Adrenal gland (tissue), 12 donors: Measurements from ENCODE around the gene SCLY. TPM values are rescaled to one million over a fixed set of nuclear protein-coding genes. Genes with fewer than 3 reads are reported as not detected.
A peak's percentile ranks its signal among the peaks of the same experiment; 100 is the strongest.

Source experiments
- DNase-seq, 7 donors: peaks; one replicate each; pipeline ENCODE4 v3.0.0-alpha.2; 2019 to 2020
- H3K27ac ChIP-seq, 5 donors: fragments of 200-600 bp; sonication (generic) in 4 of 5; 1 replicate in 3 of 5; 2 replicates in 2 of 5; pipeline versions ENCODE4 v1.5.1 to v1.8.0; 2016 to 2020; ENCODE audit warnings: mild to moderate bottlenecking in 1 of 5
- H3K27me3 ChIP-seq: fragments of 200-600 bp; 2 replicates; pipeline ENCODE4 v1.8.0; 2021
- H3K36me3 ChIP-seq, 2 donors: fragments of 200-600 bp; replicated peaks in 1 of 2; 1 replicate in 1 of 2; 2 replicates in 1 of 2; pipeline versions ENCODE4 v1.5.1 to v1.8.0; 2018 to 2022
- H3K4me1 ChIP-seq, 2 donors: fragments of 200-600 bp; replicated peaks in 1 of 2; 1 replicate in 1 of 2; 2 replicates in 1 of 2; pipeline versions ENCODE4 v1.5.1 to v1.8.0; 2018 to 2021
- H3K4me3 ChIP-seq, 4 donors: fragments of 200-600 bp; sonication (generic) in 3 of 4; one replicate each; pipeline ENCODE4 v1.5.1; 2016 to 2018
- H3K9me3 ChIP-seq, 3 donors: fragments of 200-600 bp; sonication (generic) in 1 of 3; replicated peaks in 1 of 3; 1 replicate in 2 of 3; 2 replicates in 1 of 3; pipeline versions ENCODE4 v1.5.1 to v1.8.0; 2016 to 2021
- POLR2A ChIP-seq, 2 donors: fragments of 450-650 bp; IDR thresholded peaks; one replicate each; pipeline ENCODE4 v1.6.1; 2017; ENCODE audit warnings: antibody characterized with exemption in 2 of 2, mild to moderate bottlenecking in 2 of 2, moderate library complexity in 1 of 2
- WGBS, 4 donors: extraction: QIAGEN DNeasy Blood & Tissue Kit in 2 of 4; methylation state at CpG; one replicate each; pipeline versions ENCODE4 v1.1.5 to v1.1.7; 2013 to 2017; 5-methylcytosine and 5-hydroxymethylcytosine counted together
- intact Hi-C, 2 donors: fragments of 100-400 bp; cut with DNase I; formaldehyde crosslinking; loops; one replicate each; pipeline versions ENCODE4 v1.14.1 to v1.15.0; 2022 to 2023
- polyA plus RNA-seq, 3 donors: library from polyadenylated mRNA; stranded (reverse); fragments of 200-250 nt in 2 of 3; fragments of 350-450 nt in 1 of 3; fragmentation: Illumina TruSeq in 1 of 3; extraction: RNeasy Lipid Tissue Mini Kit (QIAGEN cat#74804) in 1 of 3; gene quantifications; one replicate each; pipeline ENCODE4 v1.2.3, GENCODE V29; 2013 to 2014
- total RNA-seq, 9 donors: library from RNA; depleted of rRNA in 4 of 9; stranded (reverse); fragments of >200 nt in 4 of 9; fragments of 120-200 nt in 1 of 9; fragmentation: NEBNext Ultra II Directional in 1 of 9; extraction: Animal tissue kit (Norgen Biotek cat#: 25700) in 1 of 9; gene quantifications; one replicate each; pipeline versions ENCODE4 v1.1.0 to v1.2.4, GENCODE V29; 2013 to 2023
- TF ChIP-seq, protein P1 (sequence below), 6 experiments: fragments of 450-650 bp in 4 of 6; fragments of 200-600 bp in 2 of 6; sonication (generic) in 1 of 6; IDR thresholded peaks; 1 replicate in 5 of 6; 2 replicates in 1 of 6; pipeline versions ENCODE4 v1.5.1 to v1.8.0; 2016 to 2021; ENCODE audit warnings: antibody characterized with exemption in 6 of 6, mild to moderate bottlenecking in 2 of 6, moderate library complexity in 1 of 6
- donor health status: healthy with polysubstance abuse.
- donor health status: Bipolar disorder and iron deficiency.
- donor health status: DM: yes; HTN: yes; CAD: no.
- donor health status: DM: no; HTN: no; CAD: no.
- donor health status: DM: no; HTN: no; CAD: no.
- donor health status: DM: yes; HTN: yes; CAD: no.

The SCLY gene
- total and polyA plus RNA-seq, 12 donors = 2.4 to 11.0 (median 8.0) TPM

DNA sequence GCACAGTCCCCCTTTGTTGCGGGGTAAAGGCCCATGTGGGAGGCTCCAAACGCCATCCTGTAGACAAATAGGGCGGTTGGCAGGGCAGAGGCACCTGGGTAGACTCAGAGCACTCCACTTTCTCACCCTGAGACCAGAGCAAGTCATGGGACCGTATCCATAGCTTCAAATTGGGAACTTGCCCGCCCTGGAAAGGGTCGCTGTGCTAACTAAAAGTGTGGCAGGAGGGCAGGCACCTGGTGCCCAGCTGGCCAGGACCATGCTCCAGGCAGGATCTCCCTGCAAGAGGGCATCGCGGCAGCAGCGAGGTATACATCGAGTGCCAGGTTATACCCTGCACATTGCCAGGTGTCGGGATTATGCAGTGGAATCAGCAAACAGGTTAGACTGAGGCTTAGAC, 20.8 kb upstream of the SCLY start:
- Histone ChIP-seq H3K36me3 (peaks cover 0 to 51% of the 10 kb centered on the region in 2 donors), H3K9me3 (no peaks in the 10 kb centered on the region), H3K4me3 (no peak overlapping the region), H3K27me3 (no peaks in the 10 kb centered on the region), H3K4me1 (no peaks in the 10 kb centered on the region), H3K27ac (no peak overlapping the region)
- no peak for DNase-seq
- intact Hi-C loops = no loop called here
- TF ChIP-seq, protein P1, sequence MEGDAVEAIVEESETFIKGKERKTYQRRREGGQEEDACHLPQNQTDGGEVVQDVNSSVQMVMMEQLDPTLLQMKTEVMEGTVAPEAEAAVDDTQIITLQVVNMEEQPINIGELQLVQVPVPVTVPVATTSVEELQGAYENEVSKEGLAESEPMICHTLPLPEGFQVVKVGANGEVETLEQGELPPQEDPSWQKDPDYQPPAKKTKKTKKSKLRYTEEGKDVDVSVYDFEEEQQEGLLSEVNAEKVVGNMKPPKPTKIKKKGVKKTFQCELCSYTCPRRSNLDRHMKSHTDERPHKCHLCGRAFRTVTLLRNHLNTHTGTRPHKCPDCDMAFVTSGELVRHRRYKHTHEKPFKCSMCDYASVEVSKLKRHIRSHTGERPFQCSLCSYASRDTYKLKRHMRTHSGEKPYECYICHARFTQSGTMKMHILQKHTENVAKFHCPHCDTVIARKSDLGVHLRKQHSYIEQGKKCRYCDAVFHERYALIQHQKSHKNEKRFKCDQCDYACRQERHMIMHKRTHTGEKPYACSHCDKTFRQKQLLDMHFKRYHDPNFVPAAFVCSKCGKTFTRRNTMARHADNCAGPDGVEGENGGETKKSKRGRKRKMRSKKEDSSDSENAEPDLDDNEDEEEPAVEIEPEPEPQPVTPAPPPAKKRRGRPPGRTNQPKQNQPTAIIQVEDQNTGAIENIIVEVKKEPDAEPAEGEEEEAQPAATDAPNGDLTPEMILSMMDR (IDR thresholded peaks at IDR 0.05) = no peak
- TF ChIP-seq POLR2A (IDR thresholded peaks at IDR 0.05) = no peak
- WGBS, 4 donors = 92 to 94% (median 94%) methylated on average over 11 of the region's 11 CpGs

DNA sequence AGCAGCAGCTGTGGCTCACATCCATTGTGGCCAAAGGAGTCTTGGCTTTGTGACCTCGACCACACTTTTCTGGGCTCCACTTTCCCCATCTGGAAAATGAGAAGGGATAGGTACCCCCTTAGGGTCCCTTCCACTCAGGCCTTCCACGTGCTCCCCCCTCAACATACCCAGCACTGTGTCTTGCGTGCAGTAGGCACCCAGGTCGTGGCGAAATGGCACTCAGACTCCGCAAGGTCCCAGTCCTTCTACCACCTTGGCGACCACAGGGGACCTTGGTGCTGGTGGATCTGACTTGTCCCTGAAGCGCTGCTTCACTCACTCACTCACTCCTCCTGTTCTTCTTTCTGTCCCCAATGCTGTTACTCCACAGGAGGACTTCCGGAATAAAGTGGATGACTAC, 19.9 kb upstream of the SCLY start:
- Histone ChIP-seq H3K27ac (no peak overlapping the region), H3K4me3 (no peak overlapping the region), H3K36me3 (peaks cover 0 to 51% of the 10 kb centered on the region in 2 donors), H3K4me1 (no peaks in the 10 kb centered on the region), H3K9me3 (no peaks in the 10 kb centered on the region), H3K27me3 (no peaks in the 10 kb centered on the region)
- intact Hi-C loops = no loop called here
- 88 to 97% (median 94%) methylated on average over 9 of the region's 9 CpGs for WGBS, 4 donors
- TF ChIP-seq POLR2A (IDR thresholded peaks at IDR 0.05) = no peak
- TF ChIP-seq, protein P1 (IDR thresholded peaks at IDR 0.05) = no peak
- no peak for DNase-seq

DNA sequence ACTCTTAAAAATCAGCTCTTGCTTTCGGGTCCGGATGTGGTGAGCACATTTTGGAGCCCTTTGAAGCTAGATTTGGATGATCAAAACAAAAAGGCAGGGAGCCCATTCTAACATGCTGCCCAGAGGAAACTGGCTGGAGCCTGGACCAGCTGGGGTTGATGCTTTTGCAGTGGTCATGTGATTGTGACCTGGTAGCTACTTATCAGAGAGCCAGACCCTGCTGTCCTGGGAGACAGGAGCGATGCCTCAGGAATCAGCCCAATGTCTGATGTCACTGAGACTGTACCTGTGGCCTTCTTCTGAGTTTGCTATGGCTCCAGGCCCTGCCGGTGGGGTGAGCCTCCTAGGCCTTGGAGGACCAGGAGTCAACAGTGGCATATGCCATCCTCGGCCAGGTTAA, 18.7 kb upstream of the SCLY start:
- TF ChIP-seq, protein P1 (IDR thresholded peaks at IDR 0.05) = no peak
- no peak for TF ChIP-seq POLR2A (IDR thresholded peaks at IDR 0.05)
- WGBS, 4 donors = 92 to 96% (median 94%) methylated on average over 5 of the region's 5 CpGs
- no peaks in the 10 kb centered on the region for H3K9me3 ChIP-seq
- H3K4me1 ChIP-seq = no peaks in the 10 kb centered on the region
- DNase-seq = no peak
- intact Hi-C loops = no loop called here
- H3K27me3 ChIP-seq = no peaks in the 10 kb centered on the region
- no peak overlapping the region for H3K4me3 ChIP-seq
- no peak overlapping the region for H3K27ac ChIP-seq
- H3K36me3 ChIP-seq = peaks cover 0 to 47% of the 10 kb centered on the region in 2 donors

DNA sequence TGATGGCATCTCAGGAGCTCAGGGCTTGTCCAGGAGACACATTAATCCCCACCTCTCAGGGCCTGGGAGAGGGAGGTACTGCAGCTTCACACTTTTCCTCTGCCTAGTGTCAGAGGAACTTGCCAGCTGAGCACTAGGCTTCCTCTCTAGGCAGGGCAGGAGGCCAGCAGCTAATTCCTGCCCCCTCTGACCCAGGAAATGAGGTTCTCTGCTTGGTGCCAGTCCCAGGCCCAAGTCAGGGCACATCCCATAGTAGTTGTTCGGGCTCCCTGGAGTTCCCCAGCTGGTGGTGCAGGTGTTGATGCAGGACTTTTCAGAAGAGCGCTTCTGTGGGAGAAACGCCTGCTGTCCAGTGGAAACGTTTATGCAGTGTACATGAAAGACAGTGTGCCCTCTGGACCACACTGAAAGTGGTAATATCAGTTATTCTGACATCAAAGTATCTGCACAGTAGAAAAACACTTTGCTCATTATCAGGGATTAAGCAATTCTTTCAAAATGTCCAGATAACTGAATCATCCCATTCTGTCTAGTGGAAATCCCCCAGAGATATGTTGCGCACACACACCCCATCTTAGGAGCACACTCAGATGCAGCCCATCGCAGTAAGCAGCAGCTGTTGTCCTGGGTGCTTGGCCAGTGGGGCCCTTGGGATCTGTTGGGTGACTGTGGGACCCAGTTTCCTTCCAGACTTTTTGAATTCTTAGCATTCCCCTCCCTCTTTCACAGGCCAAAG, 17.8 kb upstream of the SCLY start:
- DNase-seq = no peak
- no peaks in the 10 kb centered on the region for H3K9me3 ChIP-seq
- WGBS, 4 donors = 85 to 91% (median 88%) methylated on average over 6 of the region's 6 CpGs
- no peak for TF ChIP-seq POLR2A (IDR thresholded peaks at IDR 0.05)
- TF ChIP-seq, protein P1 (IDR thresholded peaks at IDR 0.05) = no peak
- intact Hi-C loops = no loop called here
- H3K4me3 ChIP-seq = no peak overlapping the region
- peaks cover 0 to 37% of the 10 kb centered on the region in 2 donors for H3K36me3 ChIP-seq
- peak overlapping the region in 1 of 5 donors; percentile 6 for H3K27ac ChIP-seq
- H3K4me1 ChIP-seq = no peaks in the 10 kb centered on the region
- H3K27me3 ChIP-seq = no peaks in the 10 kb centered on the region
